GM12872 (cell line): Measurements from ENCODE around the gene DNAH17.

ENCODE experiments used
- CTCF ChIP-seq: IDR thresholded peaks from 3 replicates; pipeline ENCODE4 v1.5.1; 2011; ENCODE audit warnings: low read depth, mild to moderate bottlenecking, low read length, moderate library complexity; ENCODE audit not compliant: insufficient read depth

Gene DNAH17

GRCh38 chr17:78577296-78577695 is at the start of gene DNAH17:
TSS of gene DNAH17 (minus strand) at chr17:78577396. CDS start at chr17:78575057, 2,339 bp downstream.
- TF ChIP-seq CTCF, result no peak

DNA sequence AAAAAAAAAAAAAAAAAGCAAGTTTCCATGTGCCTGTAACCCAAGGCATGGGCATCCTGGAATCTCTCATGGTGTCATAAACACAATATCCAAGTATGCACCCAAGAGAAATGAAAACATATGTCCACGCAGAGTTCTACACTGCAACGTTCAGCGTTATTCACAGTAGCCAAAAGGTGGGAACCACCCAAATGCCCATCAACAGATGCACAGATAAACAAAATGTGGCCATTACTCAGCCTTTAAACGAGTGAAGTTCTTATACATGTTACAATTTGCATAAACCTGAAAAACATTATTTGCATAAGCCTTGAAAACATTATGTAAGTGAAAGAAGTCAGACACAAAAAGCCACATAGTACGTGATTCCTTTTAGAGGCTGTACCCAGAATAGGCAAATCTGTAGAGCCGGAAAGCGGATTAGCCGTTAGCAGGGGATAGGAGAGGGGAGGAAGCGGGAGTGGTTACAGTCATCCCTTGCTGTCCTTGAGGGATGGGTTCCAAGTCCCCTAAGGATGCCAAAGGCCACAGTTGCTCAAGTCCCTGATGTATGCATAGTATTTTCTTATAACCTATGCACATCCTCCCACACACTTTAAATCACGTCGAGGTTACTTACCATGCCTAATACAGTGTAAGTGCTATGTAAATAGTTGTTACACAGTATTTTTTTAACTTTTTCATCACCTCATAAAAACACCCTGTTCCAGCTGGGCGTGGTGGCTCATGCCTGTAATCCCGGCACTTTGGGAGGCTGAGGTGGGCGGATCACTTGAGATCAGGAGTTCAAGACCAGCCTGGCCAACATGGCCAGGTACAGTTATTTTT is 47.3 kb upstream of the DNAH17 start:
- no peak for TF ChIP-seq CTCF

- TF ChIP-seq CTCF, result no peak
Observed at GRCh38 chr17:78623541-78623940, 46.3 kb upstream of the DNAH17 start.

DNA sequence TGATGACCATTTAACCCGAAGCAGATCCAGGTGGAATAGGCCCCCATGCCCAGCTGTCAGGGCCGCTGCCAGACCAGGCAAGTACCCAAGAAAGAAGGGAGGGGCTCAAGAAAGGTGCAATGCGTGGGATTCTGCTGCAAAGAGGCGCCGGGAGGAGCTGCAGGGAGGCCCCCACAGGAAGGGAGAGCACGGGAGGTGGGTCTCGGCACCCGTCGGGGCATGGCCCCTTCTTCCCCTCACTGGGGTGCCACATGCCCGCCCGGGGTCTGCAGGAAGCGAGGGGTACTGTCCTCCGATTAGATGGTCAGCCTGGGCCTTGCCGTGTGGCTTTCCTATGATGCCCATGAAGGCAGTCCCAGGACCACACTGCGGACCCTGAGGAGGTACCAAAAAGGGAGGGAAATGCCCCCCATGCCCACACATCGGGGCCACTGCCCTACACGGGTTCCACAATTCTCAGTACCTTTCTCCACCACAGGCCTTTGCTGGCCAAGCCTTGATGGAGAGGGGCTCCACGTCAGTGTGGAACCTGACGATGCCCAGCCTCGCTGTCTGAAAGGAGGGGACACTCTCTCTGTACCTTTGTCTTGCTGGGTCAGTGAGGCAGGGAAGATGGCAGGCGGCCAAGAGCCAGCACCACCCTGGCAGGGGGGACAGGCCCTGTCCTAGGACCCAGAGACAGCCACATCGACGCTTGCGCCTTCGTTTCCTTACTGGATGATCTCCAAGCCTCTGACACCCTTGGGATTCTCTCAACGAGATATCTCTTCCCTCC is 45.5 kb upstream of the DNAH17 start:
- no peak for TF ChIP-seq CTCF

GRCh38 chr17:78621720-78622490 is 44.7 kb upstream of the DNAH17 start:
- TF ChIP-seq CTCF, result no peak

- TF ChIP-seq CTCF, result no peak
Observed at GRCh38 chr17:78620099-78620498, 42.9 kb upstream of the DNAH17 start.

DNA sequence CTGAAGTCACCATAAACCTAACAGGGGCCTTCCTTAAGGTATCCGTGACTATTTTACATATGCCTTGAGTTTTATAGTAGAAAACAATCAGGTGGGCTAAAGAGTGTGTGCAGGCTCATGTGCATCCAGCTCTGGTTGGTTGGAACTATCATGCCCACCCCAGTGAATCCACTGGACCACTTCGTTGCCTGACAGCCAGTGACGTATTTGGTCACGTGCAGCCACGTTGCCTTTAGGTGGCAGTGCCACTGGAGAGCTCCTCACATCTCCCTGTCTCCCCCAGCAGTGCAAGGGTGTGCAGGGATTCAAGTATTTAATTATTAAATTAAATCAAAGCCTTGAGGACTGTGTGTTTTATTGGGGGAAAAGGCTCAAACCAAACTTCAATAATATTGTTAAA is 42.1 kb upstream of the DNAH17 start:
- TF ChIP-seq CTCF, result no peak
